ENCODE data around the gene ASTN2. TPM values are rescaled to one million over a fixed set of nuclear protein-coding genes. Genes with fewer than 3 reads are reported as not detected.
A peak's percentile ranks its signal among the peaks of the same experiment; 100 is the strongest.

The ASTN2 gene
- total and polyA plus RNA-seq, 9 of the 15 experiments (the other 6 are each of a cell fraction or from before 2014, with no cell fraction given), result 0.56 to 3.5 (median 1.9) TPM

DNA sequence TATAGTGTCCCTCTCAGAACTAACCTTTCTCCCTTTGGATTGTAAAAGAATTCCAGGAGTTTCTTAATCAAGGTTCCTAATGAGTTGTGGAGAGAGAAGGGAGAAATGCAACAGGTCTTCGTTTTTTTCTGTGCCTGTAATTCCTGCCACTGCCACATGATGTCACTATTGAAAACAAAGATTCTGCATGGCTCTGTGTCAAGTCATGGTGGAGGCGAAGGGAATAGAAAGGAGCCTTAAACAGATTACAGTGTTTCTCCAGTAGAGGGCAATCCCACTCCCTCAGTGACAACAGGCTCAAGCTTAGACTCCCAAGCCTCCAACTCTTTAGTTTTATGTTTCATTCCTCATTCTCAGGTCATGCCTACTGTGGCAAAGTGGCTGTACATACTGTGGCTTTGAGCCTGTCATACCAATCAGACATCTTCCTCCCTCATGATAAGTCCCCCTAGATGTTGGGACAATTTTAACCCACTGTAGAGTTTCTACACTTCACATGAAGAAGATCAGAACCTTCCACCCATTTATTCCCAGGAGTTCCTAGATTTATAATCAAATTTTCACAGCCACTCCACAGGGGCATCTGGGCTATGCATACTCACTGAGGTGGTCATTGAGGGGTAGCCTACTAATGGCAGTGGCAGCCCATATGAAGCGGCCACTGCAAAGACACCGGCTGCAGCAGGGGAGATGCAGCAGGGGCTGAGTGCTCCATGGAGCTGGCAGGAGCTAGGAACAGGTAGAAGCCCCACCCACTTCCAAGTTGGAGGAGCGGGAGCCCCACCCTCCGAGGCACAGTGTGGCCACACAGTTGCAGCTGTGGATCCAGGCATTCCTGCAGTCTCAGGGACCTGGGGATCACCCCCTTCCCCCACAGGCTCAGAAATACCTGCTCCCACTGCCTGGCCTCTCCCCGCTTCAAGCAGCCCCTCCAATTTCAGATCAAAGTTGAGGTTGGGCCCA is 825.2 kb downstream of the ASTN2 start:
- Histone ChIP-seq H3K9ac (ENCODE audit: insufficient read depth in 1 of 2, low read depth in 2 of 2, low read length in 2 of 2) (no peak overlapping the region; a peak in 1 of 4 replicates), H3K4me2 (ENCODE audit: insufficient read depth, low read length) (no peak overlapping the region), H2AFZ (ENCODE audit: low read depth, low read length) (no peak overlapping the region), H3K9me3 (replicated peaks; ENCODE audit: control insufficient read depth, insufficient read depth, low read depth, low read length) (no peaks in the 10 kb centered on the region), H3K4me1 (replicated peaks in 1 of 2; ENCODE audit: control insufficient read depth in 2 of 2, insufficient read depth in 2 of 2, low read length in 2 of 2) (no peaks in the 10 kb centered on the region), H3K79me2 (ENCODE audit: control insufficient read depth, insufficient read depth, low read length) (no peaks in the 10 kb centered on the region), H3K4me3 (no peak overlapping the region), H3K9me1 (ENCODE audit: control insufficient read depth, insufficient read depth, low read length) (no peaks in the 10 kb centered on the region), H4K20me1 (replicated peaks; ENCODE audit: control insufficient read depth, insufficient read depth, low read length) (no peaks in the 10 kb centered on the region), H3K27me3 (ENCODE audit: control insufficient read depth in 2 of 2, insufficient read depth in 2 of 2, low read length in 2 of 2) (no peaks in the 10 kb centered on the region), H3K36me3 (ENCODE audit: control insufficient read depth, insufficient read depth, low read length) (no peaks in the 10 kb centered on the region), H3K27ac (ENCODE audit: extremely low read depth, low read depth, low read length) (no peak overlapping the region)
- DNase-seq (ENCODE audit: extremely low read depth in 1 of 4, low spot score in 3 of 4) (peak; percentile 72 to 76 (median 73)), ATAC-seq (peak; percentile 100), FAIRE-seq (peak; percentile 98)
- intact Hi-C loops (cut with micrococcal nuclease), result loop anchor here (1.0 to 5.0 kb wide), 3 partner anchors 58 to 997 kb away; no protein-coding TSS in a partner anchor
- POLR2A ChIA-PET, result interaction anchor here (0.5 to 1.4 kb wide), 2 partner anchors 13 to 41 kb away, joined by 3 read pairs; no protein-coding TSS in a partner anchor
- BruUV-seq (replicated peaks), result no TSS peak
- WGBS (ENCODE audit: insufficient coverage, low coverage, missing lambda C conversion rate), result 22% methylated on average over 7 of the region's 7 CpGs
- in situ Hi-C loops (cut with MboI), result no loop called here
- CTCF ChIA-PET (ENCODE audit: low intra/inter-chr PET ratio), result interaction anchor here (1.0 to 1.5 kb wide), 2 partner anchors 71 to 271 kb away, joined by 4 to 10 read pairs; no protein-coding TSS in a partner anchor
- TF ChIP-seq FOXK2 (conservative IDR thresholded peaks at IDR 0.05 in 1 of 2, IDR thresholded peaks at IDR 0.05 in 1 of 2; ENCODE audit: low read depth in 2 of 2) (0 out of 4 replicates have a peak, but pooled peaks of 1 of the 2 experiments have one; percentile 49), SMARCA5 (IDR thresholded peaks at IDR 0.05) (no peak), RBM25 (IDR thresholded peaks at IDR 0.05; ENCODE audit: low read depth, low read length, severe bottlenecking) (peak; percentile 37), CTCF (IDR thresholded peaks at IDR 0.05 in 2 of 3, conservative IDR thresholded peaks at IDR 0.05 in 1 of 3; ENCODE audit: insufficient read depth in 2 of 3, low read depth in 1 of 3, low read length in 3 of 3) (peak; percentile 89 to 98 (median 95)), ZBTB8A (IDR thresholded peaks at IDR 0.05; ENCODE audit: partially characterized antibody) (no peak), SMC3 (conservative IDR thresholded peaks at IDR 0.05; ENCODE audit: insufficient read depth, low read depth, low read length) (peak; percentile 50), CBX5 (IDR thresholded peaks at IDR 0.05; ENCODE audit: borderline replicate concordance, low read depth) (peak; percentile 73; the same call in 1 of the 2 replicates), MAFG (tag; conservative IDR thresholded peaks at IDR 0.05) (peak; percentile 46; the same call in 1 of the 2 replicates), MYC (IDR thresholded peaks at IDR 0.05; ENCODE audit: low read depth, low read length) (peak; percentile 34; the same call in 1 of the 2 replicates), MYC (CRISPR knock-in tag; IDR thresholded peaks at IDR 0.05; ENCODE audit: borderline replicate concordance, low read depth) (no peak), NR4A1 (CRISPR knock-in tag; IDR thresholded peaks at IDR 0.05) (no peak), NR4A1 (tag; IDR thresholded peaks at IDR 0.05) (no peak), ZNF316 (IDR thresholded peaks at IDR 0.05) (peak; percentile 35; the same call in 1 of the 2 replicates), RAD21 (CRISPR knock-in tag; conservative IDR thresholded peaks at IDR 0.05 in 1 of 2, IDR thresholded peaks at IDR 0.05 in 1 of 2) (peak; percentile 48 to 82), ZNF384 (IDR thresholded peaks at IDR 0.05; ENCODE audit: low read depth, low read length) (peak; percentile 53), CBX3 (IDR thresholded peaks at IDR 0.05; ENCODE audit: borderline replicate concordance in 1 of 2, low read length in 2 of 2) (peak in 1 of 2 experiments; percentile 95; a peak in 2 of 3 replicates), MAFF (IDR thresholded peaks at IDR 0.05; ENCODE audit: low read length) (0 out of 2 replicates have a peak, but pooled peaks have one; percentile 16), C11orf30 (IDR thresholded peaks at IDR 0.05; ENCODE audit: low read depth) (peak; percentile 51; the same call in 1 of the 2 replicates), EHMT2 (IDR thresholded peaks at IDR 0.05) (peak; percentile 39; the same call in 1 of the 2 replicates), ZNF274 (IDR thresholded peaks at IDR 0.05; ENCODE audit: borderline replicate concordance, low read depth, low read length) (no peak)

All from K562 (cell line).